Measurements from ENCODE around the gene COX8C. TPM values are rescaled to one million over a fixed set of nuclear protein-coding genes. Genes with fewer than 3 reads are reported as not detected.

The COX8C gene
- total and polyA plus RNA-seq, 2 experiments from 2014 or later, result 0.73 TPM; not detected in 1

DNA sequence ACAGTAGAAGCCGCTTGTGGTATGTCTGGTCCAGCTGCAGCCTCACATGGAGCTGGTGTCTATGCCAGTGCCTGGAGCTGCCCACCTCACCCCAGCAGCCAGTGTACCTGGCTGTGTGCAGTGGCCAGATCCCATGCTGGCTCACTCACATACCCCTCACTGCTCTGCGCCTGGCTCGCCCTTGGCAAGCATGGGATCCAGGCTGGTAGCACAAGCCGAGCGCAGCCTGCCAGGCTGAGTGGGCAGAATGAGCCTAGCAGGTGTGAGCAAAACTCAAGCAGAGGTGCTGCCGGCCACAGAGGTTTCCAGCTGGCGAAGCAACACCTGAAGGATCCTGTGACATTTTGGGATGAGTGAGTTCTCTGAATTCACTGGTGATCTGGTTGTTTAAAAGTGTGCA, 9.1 kb upstream of the COX8C start:
- TF ChIP-seq STAT1 (IDR thresholded peaks at IDR 0.05; ENCODE audit: unreplicated experiment) (no peak), ZNF114 (CRISPR knock-in tag; IDR thresholded peaks at IDR 0.05) (no peak), POLR2AphosphoS5 (IDR thresholded peaks at IDR 0.05; ENCODE audit: low read depth) (no peak), EZH2 (IDR thresholded peaks at IDR 0.05; ENCODE audit: low read depth, unreplicated experiment) (no peak), EZH2phosphoT487 (IDR thresholded peaks at IDR 0.05; ENCODE audit: unreplicated experiment) (no peak), CREB1 (CRISPR knock-in tag; IDR thresholded peaks at IDR 0.05; ENCODE audit: low read depth) (no peak), JUNB (IDR thresholded peaks at IDR 0.05; ENCODE audit: unreplicated experiment) (no peak), ZNF331 (CRISPR knock-in tag; IDR thresholded peaks at IDR 0.05; ENCODE audit: low read depth) (no peak), NANOG (IDR thresholded peaks at IDR 0.05; ENCODE audit: borderline replicate concordance) (no peak)
- TF ChIP-seq, protein P1, sequence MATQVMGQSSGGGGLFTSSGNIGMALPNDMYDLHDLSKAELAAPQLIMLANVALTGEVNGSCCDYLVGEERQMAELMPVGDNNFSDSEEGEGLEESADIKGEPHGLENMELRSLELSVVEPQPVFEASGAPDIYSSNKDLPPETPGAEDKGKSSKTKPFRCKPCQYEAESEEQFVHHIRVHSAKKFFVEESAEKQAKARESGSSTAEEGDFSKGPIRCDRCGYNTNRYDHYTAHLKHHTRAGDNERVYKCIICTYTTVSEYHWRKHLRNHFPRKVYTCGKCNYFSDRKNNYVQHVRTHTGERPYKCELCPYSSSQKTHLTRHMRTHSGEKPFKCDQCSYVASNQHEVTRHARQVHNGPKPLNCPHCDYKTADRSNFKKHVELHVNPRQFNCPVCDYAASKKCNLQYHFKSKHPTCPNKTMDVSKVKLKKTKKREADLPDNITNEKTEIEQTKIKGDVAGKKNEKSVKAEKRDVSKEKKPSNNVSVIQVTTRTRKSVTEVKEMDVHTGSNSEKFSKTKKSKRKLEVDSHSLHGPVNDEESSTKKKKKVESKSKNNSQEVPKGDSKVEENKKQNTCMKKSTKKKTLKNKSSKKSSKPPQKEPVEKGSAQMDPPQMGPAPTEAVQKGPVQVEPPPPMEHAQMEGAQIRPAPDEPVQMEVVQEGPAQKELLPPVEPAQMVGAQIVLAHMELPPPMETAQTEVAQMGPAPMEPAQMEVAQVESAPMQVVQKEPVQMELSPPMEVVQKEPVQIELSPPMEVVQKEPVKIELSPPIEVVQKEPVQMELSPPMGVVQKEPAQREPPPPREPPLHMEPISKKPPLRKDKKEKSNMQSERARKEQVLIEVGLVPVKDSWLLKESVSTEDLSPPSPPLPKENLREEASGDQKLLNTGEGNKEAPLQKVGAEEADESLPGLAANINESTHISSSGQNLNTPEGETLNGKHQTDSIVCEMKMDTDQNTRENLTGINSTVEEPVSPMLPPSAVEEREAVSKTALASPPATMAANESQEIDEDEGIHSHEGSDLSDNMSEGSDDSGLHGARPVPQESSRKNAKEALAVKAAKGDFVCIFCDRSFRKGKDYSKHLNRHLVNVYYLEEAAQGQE (IDR thresholded peaks at IDR 0.05; ENCODE audit: unreplicated experiment), result no peak
- TF ChIP-seq, protein P2, sequence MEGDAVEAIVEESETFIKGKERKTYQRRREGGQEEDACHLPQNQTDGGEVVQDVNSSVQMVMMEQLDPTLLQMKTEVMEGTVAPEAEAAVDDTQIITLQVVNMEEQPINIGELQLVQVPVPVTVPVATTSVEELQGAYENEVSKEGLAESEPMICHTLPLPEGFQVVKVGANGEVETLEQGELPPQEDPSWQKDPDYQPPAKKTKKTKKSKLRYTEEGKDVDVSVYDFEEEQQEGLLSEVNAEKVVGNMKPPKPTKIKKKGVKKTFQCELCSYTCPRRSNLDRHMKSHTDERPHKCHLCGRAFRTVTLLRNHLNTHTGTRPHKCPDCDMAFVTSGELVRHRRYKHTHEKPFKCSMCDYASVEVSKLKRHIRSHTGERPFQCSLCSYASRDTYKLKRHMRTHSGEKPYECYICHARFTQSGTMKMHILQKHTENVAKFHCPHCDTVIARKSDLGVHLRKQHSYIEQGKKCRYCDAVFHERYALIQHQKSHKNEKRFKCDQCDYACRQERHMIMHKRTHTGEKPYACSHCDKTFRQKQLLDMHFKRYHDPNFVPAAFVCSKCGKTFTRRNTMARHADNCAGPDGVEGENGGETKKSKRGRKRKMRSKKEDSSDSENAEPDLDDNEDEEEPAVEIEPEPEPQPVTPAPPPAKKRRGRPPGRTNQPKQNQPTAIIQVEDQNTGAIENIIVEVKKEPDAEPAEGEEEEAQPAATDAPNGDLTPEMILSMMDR (conservative IDR thresholded peaks at IDR 0.05; ENCODE audit: low read depth in 2 of 2), result no peak
- TF ChIP-seq, protein P3, sequence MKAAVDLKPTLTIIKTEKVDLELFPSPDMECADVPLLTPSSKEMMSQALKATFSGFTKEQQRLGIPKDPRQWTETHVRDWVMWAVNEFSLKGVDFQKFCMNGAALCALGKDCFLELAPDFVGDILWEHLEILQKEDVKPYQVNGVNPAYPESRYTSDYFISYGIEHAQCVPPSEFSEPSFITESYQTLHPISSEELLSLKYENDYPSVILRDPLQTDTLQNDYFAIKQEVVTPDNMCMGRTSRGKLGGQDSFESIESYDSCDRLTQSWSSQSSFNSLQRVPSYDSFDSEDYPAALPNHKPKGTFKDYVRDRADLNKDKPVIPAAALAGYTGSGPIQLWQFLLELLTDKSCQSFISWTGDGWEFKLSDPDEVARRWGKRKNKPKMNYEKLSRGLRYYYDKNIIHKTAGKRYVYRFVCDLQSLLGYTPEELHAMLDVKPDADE (IDR thresholded peaks at IDR 0.05), result no peak
- TF ChIP-seq, protein P4, sequence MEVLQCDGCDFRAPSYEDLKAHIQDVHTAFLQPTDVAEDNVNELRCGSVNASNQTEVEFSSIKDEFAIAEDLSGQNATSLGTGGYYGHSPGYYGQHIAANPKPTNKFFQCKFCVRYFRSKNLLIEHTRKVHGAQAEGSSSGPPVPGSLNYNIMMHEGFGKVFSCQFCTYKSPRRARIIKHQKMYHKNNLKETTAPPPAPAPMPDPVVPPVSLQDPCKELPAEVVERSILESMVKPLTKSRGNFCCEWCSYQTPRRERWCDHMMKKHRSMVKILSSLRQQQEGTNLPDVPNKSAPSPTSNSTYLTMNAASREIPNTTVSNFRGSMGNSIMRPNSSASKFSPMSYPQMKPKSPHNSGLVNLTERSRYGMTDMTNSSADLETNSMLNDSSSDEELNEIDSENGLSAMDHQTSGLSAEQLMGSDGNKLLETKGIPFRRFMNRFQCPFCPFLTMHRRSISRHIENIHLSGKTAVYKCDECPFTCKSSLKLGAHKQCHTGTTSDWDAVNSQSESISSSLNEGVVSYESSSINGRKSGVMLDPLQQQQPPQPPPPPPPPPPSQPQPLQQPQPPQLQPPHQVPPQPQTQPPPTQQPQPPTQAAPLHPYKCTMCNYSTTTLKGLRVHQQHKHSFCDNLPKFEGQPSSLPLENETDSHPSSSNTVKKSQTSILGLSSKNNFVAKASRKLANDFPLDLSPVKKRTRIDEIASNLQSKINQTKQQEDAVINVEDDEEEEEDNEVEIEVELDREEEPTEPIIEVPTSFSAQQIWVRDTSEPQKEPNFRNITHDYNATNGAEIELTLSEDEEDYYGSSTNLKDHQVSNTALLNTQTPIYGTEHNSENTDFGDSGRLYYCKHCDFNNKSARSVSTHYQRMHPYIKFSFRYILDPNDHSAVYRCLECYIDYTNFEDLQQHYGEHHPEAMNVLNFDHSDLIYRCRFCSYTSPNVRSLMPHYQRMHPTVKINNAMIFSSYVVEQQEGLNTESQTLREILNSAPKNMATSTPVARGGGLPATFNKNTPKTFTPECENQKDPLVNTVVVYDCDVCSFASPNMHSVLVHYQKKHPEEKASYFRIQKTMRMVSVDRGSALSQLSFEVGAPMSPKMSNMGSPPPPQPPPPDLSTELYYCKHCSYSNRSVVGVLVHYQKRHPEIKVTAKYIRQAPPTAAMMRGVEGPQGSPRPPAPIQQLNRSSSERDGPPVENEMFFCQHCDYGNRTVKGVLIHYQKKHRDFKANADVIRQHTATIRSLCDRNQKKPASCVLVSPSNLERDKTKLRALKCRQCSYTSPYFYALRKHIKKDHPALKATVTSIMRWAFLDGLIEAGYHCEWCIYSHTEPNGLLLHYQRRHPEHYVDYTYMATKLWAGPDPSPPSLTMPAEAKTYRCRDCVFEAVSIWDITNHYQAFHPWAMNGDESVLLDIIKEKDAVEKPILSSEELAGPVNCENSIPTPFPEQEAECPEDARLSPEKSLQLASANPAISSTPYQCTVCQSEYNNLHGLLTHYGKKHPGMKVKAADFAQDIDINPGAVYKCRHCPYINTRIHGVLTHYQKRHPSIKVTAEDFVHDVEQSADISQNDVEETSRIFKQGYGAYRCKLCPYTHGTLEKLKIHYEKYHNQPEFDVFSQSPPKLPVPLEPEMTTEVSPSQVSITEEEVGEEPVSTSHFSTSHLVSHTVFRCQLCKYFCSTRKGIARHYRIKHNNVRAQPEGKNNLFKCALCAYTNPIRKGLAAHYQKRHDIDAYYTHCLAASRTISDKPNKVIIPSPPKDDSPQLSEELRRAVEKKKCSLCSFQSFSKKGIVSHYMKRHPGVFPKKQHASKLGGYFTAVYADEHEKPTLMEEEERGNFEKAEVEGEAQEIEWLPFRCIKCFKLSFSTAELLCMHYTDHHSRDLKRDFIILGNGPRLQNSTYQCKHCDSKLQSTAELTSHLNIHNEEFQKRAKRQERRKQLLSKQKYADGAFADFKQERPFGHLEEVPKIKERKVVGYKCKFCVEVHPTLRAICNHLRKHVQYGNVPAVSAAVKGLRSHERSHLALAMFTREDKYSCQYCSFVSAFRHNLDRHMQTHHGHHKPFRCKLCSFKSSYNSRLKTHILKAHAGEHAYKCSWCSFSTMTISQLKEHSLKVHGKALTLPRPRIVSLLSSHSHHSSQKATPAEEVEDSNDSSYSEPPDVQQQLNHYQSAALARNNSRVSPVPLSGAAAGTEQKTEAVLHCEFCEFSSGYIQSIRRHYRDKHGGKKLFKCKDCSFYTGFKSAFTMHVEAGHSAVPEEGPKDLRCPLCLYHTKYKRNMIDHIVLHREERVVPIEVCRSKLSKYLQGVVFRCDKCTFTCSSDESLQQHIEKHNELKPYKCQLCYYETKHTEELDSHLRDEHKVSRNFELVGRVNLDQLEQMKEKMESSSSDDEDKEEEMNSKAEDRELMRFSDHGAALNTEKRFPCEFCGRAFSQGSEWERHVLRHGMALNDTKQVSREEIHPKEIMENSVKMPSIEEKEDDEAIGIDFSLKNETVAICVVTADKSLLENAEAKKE (CRISPR knock-in tag; IDR thresholded peaks at IDR 0.05), result no peak
- Histone ChIP-seq H3K27me3 (ENCODE audit: insufficient read depth) (no peaks in the 10 kb centered on the region), H2AFZ (no peak overlapping the region), H3K4me2 (no peak overlapping the region), H3K4me1 (ENCODE audit: insufficient read depth) (peaks cover 13% of the 10 kb centered on the region), H3K27ac (ENCODE audit: low read depth) (no peak overlapping the region), H3K4me3 (no peak overlapping the region), H3K36me3 (ENCODE audit: insufficient read depth) (peaks cover 25% of the 10 kb centered on the region), H4K20me1 (replicated peaks; ENCODE audit: insufficient read depth) (no peaks in the 10 kb centered on the region), H3K9me2 (ENCODE audit: insufficient read depth) (no peaks in the 10 kb centered on the region), H3K79me2 (replicated peaks; ENCODE audit: insufficient read depth) (no peaks in the 10 kb centered on the region; the same call in 1 of the 2 replicates), H3F3A (replicated peaks; ENCODE audit: low read depth) (peaks cover 10% of the 10 kb centered on the region; the same call in 1 of the 2 replicates)
- DNase-seq (ENCODE audit: low spot score), result no peak
- no peak for ATAC-seq
- Mint-ChIP-seq H3K4me3 (no peak overlapping the region), H3K36me3 (ENCODE audit: low read depth) (peaks cover 66% of the 10 kb centered on the region), H3K4me1 (peaks cover 21% of the 10 kb centered on the region), H3K27me3 (ENCODE audit: insufficient read depth, low read depth, poor library complexity) (peaks cover 22% of the 10 kb centered on the region), H3K9me3 (peaks cover 63% of the 10 kb centered on the region), H3K27ac (no peak overlapping the region)

Data from GM23338 (cell line).